ENCODE data around the gene SUPT7L. TPM values are rescaled to one million over a fixed set of nuclear protein-coding genes. Genes with fewer than 3 reads are reported as not detected.

The SUPT7L gene
- polyA plus RNA-seq (ENCODE audit: insufficient read length in 4 of 4) = 10 to 100 TPM; 52.0 to 62.5 (median 58.3) TPM

- peak; percentile 73 to 85 (median 74) for DNase-seq (ENCODE audit: low read depth in 4 of 4, low spot score in 3 of 4)
Measured at GRCh38 chr2:27663285-27664153, at the start of gene SUPT7L, which contains the start of gene SLC4A1AP. Gene SUPT7L, minus strand, starts transcription at chr2:27663614. Its CDS starts 1,422 bp downstream, at chr2:27662192. Gene SLC4A1AP, plus strand, starts transcription at chr2:27663889. Its CDS starts 26 bp downstream, at chr2:27663915.

GRCh38 chr2:27713201-27713600, 49.8 kb upstream of the SUPT7L start:
- no peak for DNase-seq (ENCODE audit: low read depth in 4 of 4, low spot score in 3 of 4)

GRCh38 chr2:27712522-27712921, 49.1 kb upstream of the SUPT7L start:
- DNase-seq (ENCODE audit: low read depth in 4 of 4, low spot score in 3 of 4) = no peak

GRCh38 chr2:27711804-27712203, 48.4 kb upstream of the SUPT7L start:
- DNase-seq (ENCODE audit: low read depth in 4 of 4, low spot score in 3 of 4) = no peak

- no peak for DNase-seq (ENCODE audit: low read depth in 4 of 4, low spot score in 3 of 4)
Measured at GRCh38 chr2:27710640-27711430, 47.4 kb upstream of the SUPT7L start.

GRCh38 chr2:27709960-27710575, 46.7 kb upstream of the SUPT7L start:
- DNase-seq (ENCODE audit: low read depth in 4 of 4, low spot score in 3 of 4) = no peak

- DNase-seq (ENCODE audit: low read depth in 4 of 4, low spot score in 3 of 4) = no peak
Measured at GRCh38 chr2:27709326-27709725, 45.9 kb upstream of the SUPT7L start.

GRCh38 chr2:27708666-27709065, 45.3 kb upstream of the SUPT7L start:
- DNase-seq (ENCODE audit: low read depth in 4 of 4, low spot score in 3 of 4) = no peak

- DNase-seq (ENCODE audit: low read depth in 4 of 4, low spot score in 3 of 4) = no peak
Measured at GRCh38 chr2:27708257-27708654, 44.8 kb upstream of the SUPT7L start.

GRCh38 chr2:27707462-27708256, 44.2 kb upstream of the SUPT7L start:
- DNase-seq (ENCODE audit: low read depth in 4 of 4, low spot score in 3 of 4) = no peak

- no peak for DNase-seq (ENCODE audit: low read depth in 4 of 4, low spot score in 3 of 4)
Measured at GRCh38 chr2:27705851-27706622, 42.6 kb upstream of the SUPT7L start.

- no peak for DNase-seq (ENCODE audit: low read depth in 4 of 4, low spot score in 3 of 4)
Measured at GRCh38 chr2:27704342-27704876, 41.0 kb upstream of the SUPT7L start.

- peak; percentile 63 to 85 (median 85) for DNase-seq (ENCODE audit: low read depth in 4 of 4, low spot score in 3 of 4)
Measured at GRCh38 chr2:27703638-27704341, 40.4 kb upstream of the SUPT7L start.

GRCh38 chr2:27702302-27702701, 38.9 kb upstream of the SUPT7L start:
- no peak for DNase-seq (ENCODE audit: low read depth in 4 of 4, low spot score in 3 of 4)

GRCh38 chr2:27701676-27702075, 38.3 kb upstream of the SUPT7L start:
- DNase-seq (ENCODE audit: low read depth in 4 of 4, low spot score in 3 of 4) = no peak

GRCh38 chr2:27697660-27698059, 34.2 kb upstream of the SUPT7L start:
- DNase-seq (ENCODE audit: low read depth in 4 of 4, low spot score in 3 of 4) = no peak

GRCh38 chr2:27690052-27690451, 26.6 kb upstream of the SUPT7L start:
- DNase-seq (ENCODE audit: low read depth in 4 of 4, low spot score in 3 of 4) = no peak

GRCh38 chr2:27689424-27689823, 26.0 kb upstream of the SUPT7L start:
- no peak for DNase-seq (ENCODE audit: low read depth in 4 of 4, low spot score in 3 of 4)

GRCh38 chr2:27687232-27687631, 23.8 kb upstream of the SUPT7L start:
- DNase-seq (ENCODE audit: low read depth in 4 of 4, low spot score in 3 of 4) = no peak
